Activated CD4-positive, alpha-beta T cell treated with anti-CD3 and anti-CD28 coated beads, Interleukin-10, Interleukin-2, amounts not matched to agents 100 ng/mL and 50 ng/mL, durations not matched to agents 16 hours and 8 hours (primary cell): ENCODE measurements around the gene CSNK1D.
A peak's percentile ranks its signal among the peaks of the same experiment; 100 is the strongest.
"Not testable (repeated sequence)": the region's sequence is repeated elsewhere in the genome, so short reads cannot be mapped to it uniquely, and the experiment has no call there.

Experiments used
- DNase-seq: peaks from one replicate; pipeline ENCODE4 v3.0.0-alpha.2; 2020

Gene CSNK1D

GRCh38 chr17:82272495-82273326 is 789 bp downstream of the CSNK1D start:
- peak; percentile 48 for DNase-seq

DNA sequence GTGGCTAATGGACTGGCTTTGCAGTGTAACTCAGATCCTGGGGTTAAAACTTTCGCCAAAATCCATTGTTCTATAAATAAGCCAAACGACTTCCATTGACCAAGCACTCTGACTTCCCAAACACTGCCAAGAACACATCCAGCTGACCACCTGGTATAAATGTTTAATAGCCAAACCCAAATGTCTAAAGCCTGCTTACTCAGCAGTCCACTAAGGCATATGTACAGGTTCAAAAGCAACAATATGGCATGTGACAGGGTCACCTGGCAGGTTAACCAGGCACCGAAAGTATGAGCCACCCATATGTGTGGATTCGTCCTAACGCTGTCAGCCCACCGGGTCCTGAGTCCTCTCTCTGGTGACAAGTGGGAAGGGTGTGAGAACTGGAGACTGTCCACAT is 2.1 kb downstream of the CSNK1D start:
- no peak for DNase-seq

- DNase-seq: no peak
These were observed 2.8 kb downstream of the CSNK1D start for GRCh38 chr17:82270651-82271050.

- DNase-seq: no peak
These were observed 3.5 kb downstream of the CSNK1D start for GRCh38 chr17:82269882-82270500.

- no peak for DNase-seq
These were observed 4.2 kb downstream of the CSNK1D start for GRCh38 chr17:82269138-82269881.

DNA sequence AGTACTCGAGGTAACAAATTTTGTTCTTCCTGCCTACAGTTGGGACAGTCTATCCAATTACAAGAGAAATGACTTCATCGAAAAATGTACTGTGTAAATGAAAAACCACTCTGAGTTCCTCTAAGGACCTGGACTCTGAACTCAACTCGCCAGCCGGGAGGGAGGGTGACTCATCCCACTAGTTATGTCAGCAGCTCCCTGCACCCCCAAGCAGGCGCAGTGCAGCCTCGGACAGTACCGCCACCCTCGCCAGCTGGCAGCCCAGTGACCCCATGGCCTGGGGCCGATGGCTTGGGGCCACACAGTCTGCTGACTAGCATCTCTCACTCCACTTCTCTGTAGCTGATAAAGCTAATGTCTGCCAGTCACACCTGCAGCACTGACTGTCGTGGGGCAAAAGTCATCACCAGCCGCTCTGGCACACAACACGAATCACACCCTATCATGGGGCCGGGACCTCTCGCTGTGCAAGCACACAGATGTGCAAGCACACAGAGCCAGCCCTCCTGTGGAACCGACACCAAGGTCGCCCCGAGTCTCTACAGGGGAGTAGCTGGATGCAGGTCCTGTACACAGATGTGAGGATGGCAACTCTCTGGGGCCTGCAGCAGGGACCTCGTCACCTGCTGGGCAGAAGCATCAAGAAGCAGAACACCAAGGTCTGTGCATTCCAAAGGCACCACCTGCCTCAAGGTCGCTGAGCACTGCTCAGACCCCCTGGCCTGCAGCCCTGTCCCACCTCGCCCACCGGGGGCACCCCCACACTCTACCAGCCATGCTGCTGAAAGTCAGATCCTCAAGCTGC is 5.7 kb downstream of the CSNK1D start:
- peak; percentile 59 for DNase-seq

- no peak for DNase-seq
These were observed 7.4 kb downstream of the CSNK1D start for GRCh38 chr17:82266142-82266541.

GRCh38 chr17:82263641-82264040 is 9.9 kb downstream of the CSNK1D start:
- no peak for DNase-seq

DNA sequence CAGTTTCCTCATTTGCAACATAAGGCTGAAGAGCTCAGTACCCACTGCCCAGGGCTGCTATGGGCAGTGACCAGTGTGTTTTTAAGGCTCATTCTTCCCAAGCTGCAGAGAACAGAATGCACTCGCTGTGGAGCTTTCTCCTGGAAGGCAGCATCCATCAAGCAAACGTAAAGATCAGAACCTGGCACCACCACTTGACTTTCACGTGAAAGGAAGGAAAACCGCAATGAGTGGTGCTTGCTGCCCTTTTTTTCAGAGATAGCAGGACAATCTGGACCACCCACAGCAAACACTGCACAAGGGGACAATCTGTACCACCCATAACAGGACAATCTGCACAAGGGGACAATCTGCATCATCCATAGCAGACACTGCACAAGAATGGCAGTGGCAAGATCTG is 11.2 kb downstream of the CSNK1D start:
- no peak for DNase-seq

DNA sequence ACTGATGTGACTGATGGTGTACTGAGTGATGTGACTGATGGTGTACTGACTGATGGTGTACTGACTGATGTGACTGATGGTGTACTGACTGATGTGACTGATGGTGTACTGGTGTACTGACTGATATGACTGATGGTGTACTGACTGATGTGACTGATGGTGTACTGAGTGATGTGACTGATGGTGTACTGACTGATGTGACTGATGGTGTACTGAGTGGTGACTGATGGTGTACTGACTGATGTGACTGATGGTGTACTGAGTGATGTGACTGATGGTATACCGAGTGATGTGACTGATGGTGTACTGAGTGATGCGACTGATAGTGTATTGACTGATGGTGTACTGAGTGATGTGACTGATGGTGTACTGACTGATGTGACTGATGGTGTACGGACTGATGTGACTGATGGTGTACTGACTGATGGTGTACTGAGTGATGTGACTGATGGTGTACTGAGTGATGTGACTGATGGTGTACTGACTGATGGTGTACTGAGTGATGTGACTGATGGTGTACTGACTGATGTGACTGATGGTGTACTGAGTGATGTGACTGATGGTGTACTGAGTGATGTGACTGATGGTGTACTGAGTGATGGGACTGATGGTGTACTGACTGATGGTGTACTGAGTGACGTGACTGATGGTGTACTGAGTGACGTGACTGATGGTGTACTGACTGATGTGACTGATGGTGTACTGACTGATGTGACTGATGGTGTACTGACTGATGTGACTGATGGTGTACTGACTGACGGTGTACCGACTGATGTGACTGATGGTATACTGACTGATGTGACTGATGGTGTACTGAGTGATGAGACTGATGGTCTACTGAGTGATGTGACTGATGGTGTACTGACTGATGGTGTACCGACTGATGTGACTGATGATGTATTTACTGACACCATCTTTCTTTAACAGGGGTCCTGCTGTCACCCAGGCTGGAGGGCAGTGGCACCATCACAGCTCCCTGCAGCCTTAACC is 13.2 kb downstream of the CSNK1D start:
- DNase-seq: not testable (repeated sequence)

GRCh38 chr17:82258555-82258954 is 14.9 kb downstream of the CSNK1D start:
- no peak for DNase-seq

- peak; percentile 31 for DNase-seq
These were observed 16.0 kb downstream of the CSNK1D start for GRCh38 chr17:82257473-82257872.

- no peak for DNase-seq
These were observed 17.1 kb downstream of the CSNK1D start for GRCh38 chr17:82256242-82256885.

DNA sequence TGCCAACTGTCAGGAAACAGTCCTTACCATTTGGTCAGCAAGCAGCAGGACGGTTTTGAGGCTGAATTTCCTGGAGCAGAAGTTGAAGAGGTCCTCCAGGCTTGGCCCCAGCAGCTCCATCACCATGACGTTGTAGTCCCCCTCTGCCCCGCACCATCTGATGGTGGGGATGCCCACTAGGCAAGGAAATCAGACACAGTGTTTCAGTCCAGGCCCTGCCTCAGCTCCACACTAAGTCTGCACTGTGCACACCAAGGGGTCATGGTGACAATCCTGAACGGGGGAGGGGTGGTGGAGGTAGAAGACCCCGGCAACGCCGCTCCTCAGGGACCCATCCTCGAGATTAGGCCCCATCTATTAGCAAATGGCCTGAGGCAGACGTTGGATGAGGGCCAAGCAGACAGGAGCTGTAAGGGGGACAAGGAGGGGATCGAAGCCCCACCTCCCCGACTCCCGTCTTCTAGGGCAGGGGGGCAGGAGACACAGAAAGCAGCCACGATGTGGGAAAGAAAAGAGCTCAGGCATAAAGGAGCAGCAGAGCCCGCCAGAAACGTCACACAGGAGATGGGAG is 18.0 kb downstream of the CSNK1D start:
- DNase-seq: no peak

- DNase-seq: not testable (repeated sequence)
These were observed 18.8 kb downstream of the CSNK1D start for GRCh38 chr17:82254746-82255145.

GRCh38 chr17:82254096-82254495 is 19.4 kb downstream of the CSNK1D start:
- not testable (repeated sequence) for DNase-seq

GRCh38 chr17:82253179-82253544 is 20.3 kb downstream of the CSNK1D start:
- no peak for DNase-seq

GRCh38 chr17:82252511-82253178 is 20.9 kb downstream of the CSNK1D start:
- DNase-seq: no peak

- no peak for DNase-seq
These were observed 22.5 kb downstream of the CSNK1D start for GRCh38 chr17:82250868-82251500.
